H1 (cell line): ENCODE results near the gene CGN.

Experiments used
- ATF2 ChIP-seq: IDR thresholded peaks from 2 replicates; pipeline ENCODE4 v1.6.1; 2012; ENCODE audit warnings: low read length, inconsistent platforms
- CTCF ChIP-seq, 3 experiments: IDR thresholded peaks; 1 replicate in 2 of 3; 2 replicates in 1 of 3; pipeline versions ENCODE4 v1.5.1 to v1.6.1; 2011; ENCODE audit warnings: low read length in 3 of 3, mild to moderate bottlenecking in 3 of 3, inconsistent platforms in 2 of 3, low read depth in 1 of 3, moderate library complexity in 1 of 3; ENCODE audit not compliant: insufficient read depth in 1 of 3; ENCODE audit errors: control extremely low read depth in 1 of 3
- HDAC2 ChIP-seq, 2 experiments: fragments of 300-600 bp in 1 of 2; sonication (generic) in 1 of 2; IDR thresholded peaks; 2 replicates each; pipeline ENCODE4 v1.6.1; 2011 to 2012; ENCODE audit warnings: low read depth in 2 of 2, low read length in 2 of 2, mild to moderate bottlenecking in 2 of 2, moderate library complexity in 2 of 2, borderline replicate concordance in 1 of 2, inconsistent platforms in 1 of 2
- POLR2AphosphoS5 ChIP-seq: IDR thresholded peaks from 2 replicates; pipeline ENCODE4 v1.6.1; 2011; ENCODE audit warnings: low read depth, low read length
- RAD21 ChIP-seq, 2 experiments: IDR thresholded peaks in 1 of 2; conservative IDR thresholded peaks in 1 of 2; 2 replicates each; pipeline ENCODE4 v1.6.1; 2011; ENCODE audit warnings: low read depth in 2 of 2, low read length in 2 of 2, improper control_type of control experiment in 1 of 2, inconsistent platforms in 1 of 2, mild to moderate bottlenecking in 1 of 2, moderate library complexity in 1 of 2
- SP1 ChIP-seq: IDR thresholded peaks from 2 replicates; pipeline ENCODE4 v1.6.1; 2011; ENCODE audit warnings: low read depth, low read length
- SUZ12 ChIP-seq: fragments of 200-600 bp; sonication (generic); IDR thresholded peaks from 2 replicates; pipeline ENCODE4 v1.6.1; 2012; ENCODE audit warnings: mild to moderate bottlenecking, inconsistent platforms, low read length, moderate library complexity, mixed read lengths
- TAF1 ChIP-seq: IDR thresholded peaks from 2 replicates; pipeline ENCODE4 v1.6.1; 2011; ENCODE audit warnings: mild to moderate bottlenecking, low read depth, low read length
- USF2 ChIP-seq: IDR thresholded peaks from 2 replicates; pipeline ENCODE4 v1.6.1; 2011; ENCODE audit warnings: low read length, improper control_type of control experiment

- TF ChIP-seq TAF1: no peak
- TF ChIP-seq HDAC2 (IDR thresholded peaks at IDR 0.05; ENCODE audit: borderline replicate concordance in 1 of 2, low read depth in 2 of 2, low read length in 2 of 2): no peak
- TF ChIP-seq SUZ12: no peak
- TF ChIP-seq SP1: no peak
- TF ChIP-seq CTCF (IDR thresholded peaks at IDR 0.05; ENCODE audit: control extremely low read depth in 1 of 3, insufficient read depth in 1 of 3, low read depth in 1 of 3, low read length in 3 of 3): no peak
- no peak for TF ChIP-seq USF2
- no peak for TF ChIP-seq POLR2AphosphoS5
- TF ChIP-seq ATF2: no peak
- TF ChIP-seq RAD21 (IDR thresholded peaks at IDR 0.05 in 1 of 2, conservative IDR thresholded peaks at IDR 0.05 in 1 of 2; ENCODE audit: low read depth in 2 of 2, low read length in 2 of 2): no peak
Observed at GRCh38 chr1:151513626-151514121, 2.5 kb downstream of the CGN start.
